ENCODE data around the gene ZIC1. TPM values are rescaled to one million over a fixed set of nuclear protein-coding genes. Genes with fewer than 3 reads are reported as not detected.

Gene ZIC1
- total RNA-seq, 5 donors from 2014 or later (not counting 1 experiment from before 2014, with no cell fraction given), result not detected

- no peaks in the 10 kb centered on the region for H3K9me3 ChIP-seq
- no peaks in the 10 kb centered on the region for H3K36me3 Mint-ChIP-seq
- DNase-seq, result no peak
- H3K27ac Mint-ChIP-seq, result no peak overlapping the region
- H3K27me3 ChIP-seq (replicated peaks in 1 of 2; ENCODE audit: control insufficient read depth in 2 of 2, extremely low read depth in 1 of 2, insufficient read depth in 2 of 2, low read length in 1 of 2), result peaks cover 35 to 52% of the 10 kb centered on the region in 2 experiments
- H3K4me1 Mint-ChIP-seq, result peaks cover 0 to 2% (median 2%) of the 10 kb centered on the region in 3 donors
- peaks cover 0 to 4% of the 10 kb centered on the region in 2 experiments for H3K4me1 ChIP-seq (ENCODE audit: control insufficient read depth in 1 of 2, extremely low read depth in 1 of 2, insufficient read depth in 2 of 2, low read length in 2 of 2)
- ChIA-PET CTCF (no interaction called here), POLR2A (no interaction called here)
- H3K4me3 ChIP-seq (ENCODE audit: control insufficient read depth in 1 of 2, extremely low read depth in 1 of 2, low read length in 1 of 2), result no peak overlapping the region
- peaks cover 0 to 4% (median 0%) of the 10 kb centered on the region in 3 donors for H3K9me3 Mint-ChIP-seq
- H3K27me3 Mint-ChIP-seq, result peaks cover 43 to 53% of the 10 kb centered on the region in 2 donors
- H3K36me3 ChIP-seq (ENCODE audit: control insufficient read depth in 2 of 2, extremely low read depth in 1 of 2, insufficient read depth in 1 of 2, low read length in 1 of 2), result no peaks in the 10 kb centered on the region
- no peak for ATAC-seq (replicated peaks in 1 of 4)
- H3K4me3 Mint-ChIP-seq, result no peak overlapping the region
- H3K27ac ChIP-seq (ENCODE audit: low read length), result no peak overlapping the region
- 11% methylated on average over 22 of the region's 33 CpGs for WGBS (ENCODE audit: insufficient coverage)
These were observed 14.8 kb downstream of the ZIC1 start for GRCh38 chr3:147423798-147424580.

GRCh38 chr3:147424581-147425387 lies 15.6 kb downstream of the ZIC1 start:
- CTCF ChIA-PET, result no interaction called here
- Histone ChIP-seq H3K27ac (ENCODE audit: low read length) (no peak overlapping the region), H3K4me3 (ENCODE audit: control insufficient read depth in 1 of 2, extremely low read depth in 1 of 2, low read length in 1 of 2) (no peak overlapping the region), H3K27me3 (replicated peaks in 1 of 2; ENCODE audit: control insufficient read depth in 2 of 2, extremely low read depth in 1 of 2, insufficient read depth in 2 of 2, low read length in 1 of 2) (peaks cover 33 to 45% of the 10 kb centered on the region in 2 experiments), H3K4me1 (ENCODE audit: control insufficient read depth in 1 of 2, extremely low read depth in 1 of 2, insufficient read depth in 2 of 2, low read length in 2 of 2) (no peaks in the 10 kb centered on the region), H3K36me3 (ENCODE audit: control insufficient read depth in 2 of 2, extremely low read depth in 1 of 2, insufficient read depth in 1 of 2, low read length in 1 of 2) (no peaks in the 10 kb centered on the region), H3K9me3 (no peaks in the 10 kb centered on the region)
- H3K27ac Mint-ChIP-seq, result no peak overlapping the region
- peaks cover 40 to 47% of the 10 kb centered on the region in 2 donors for H3K27me3 Mint-ChIP-seq
- no CpG with 5 or more reads among the region's 14 CpGs for whole genome bisulfite sequencing (ENCODE audit: insufficient coverage)
- no peak for DNase-seq
- no peaks in the 10 kb centered on the region for H3K4me1 Mint-ChIP-seq
- no peaks in the 10 kb centered on the region for H3K36me3 Mint-ChIP-seq
- peaks cover 0 to 4% (median 0%) of the 10 kb centered on the region in 3 donors for H3K9me3 Mint-ChIP-seq
- ATAC-seq (replicated peaks in 1 of 4), result no peak
- no peak overlapping the region for H3K4me3 Mint-ChIP-seq
- POLR2A ChIA-PET, result interaction anchor here in 1 of 2 donors (0.6 kb wide), 1 partner anchor 601 kb away, joined by 5 read pairs; no protein-coding TSS in a partner anchor

- H3K4me3 Mint-ChIP-seq, result no peak overlapping the region
- Histone ChIP-seq H3K27me3 (replicated peaks in 1 of 2; ENCODE audit: control insufficient read depth in 2 of 2, extremely low read depth in 1 of 2, insufficient read depth in 2 of 2, low read length in 1 of 2) (peaks cover 31 to 38% of the 10 kb centered on the region in 2 experiments), H3K4me3 (ENCODE audit: control insufficient read depth in 1 of 2, extremely low read depth in 1 of 2, low read length in 1 of 2) (no peak overlapping the region), H3K9me3 (no peaks in the 10 kb centered on the region), H3K4me1 (ENCODE audit: control insufficient read depth in 1 of 2, extremely low read depth in 1 of 2, insufficient read depth in 2 of 2, low read length in 2 of 2) (no peaks in the 10 kb centered on the region), H3K27ac (ENCODE audit: low read length) (no peak overlapping the region), H3K36me3 (ENCODE audit: control insufficient read depth in 2 of 2, extremely low read depth in 1 of 2, insufficient read depth in 1 of 2, low read length in 1 of 2) (no peaks in the 10 kb centered on the region)
- ATAC-seq (replicated peaks in 1 of 4) (no peak), DNase-seq (no peak)
- H3K4me1 Mint-ChIP-seq, result no peaks in the 10 kb centered on the region
- CTCF ChIA-PET, result no interaction called here
- H3K27ac Mint-ChIP-seq, result no peak overlapping the region
- peaks cover 34 to 40% of the 10 kb centered on the region in 2 donors for H3K27me3 Mint-ChIP-seq
- POLR2A ChIA-PET, result interaction anchor here in 1 of 2 donors (0.6 kb wide), 1 partner anchor 602 kb away, joined by 5 read pairs; no protein-coding TSS in a partner anchor
- WGBS (ENCODE audit: insufficient coverage), result no CpG with 5 or more reads among the region's 1 CpG
- peaks cover 0 to 4% (median 0%) of the 10 kb centered on the region in 3 donors for H3K9me3 Mint-ChIP-seq
- no peaks in the 10 kb centered on the region for H3K36me3 Mint-ChIP-seq
These were observed 16.3 kb downstream of the ZIC1 start for GRCh38 chr3:147425388-147425850.

- no peaks in the 10 kb centered on the region for H3K36me3 ChIP-seq (ENCODE audit: control insufficient read depth in 2 of 2, extremely low read depth in 1 of 2, insufficient read depth in 1 of 2, low read length in 1 of 2)
- Mint-ChIP-seq H3K27ac (no peak overlapping the region), H3K4me3 (no peak overlapping the region), H3K27me3 (peaks cover 26 to 29% of the 10 kb centered on the region in 2 donors), H3K9me3 (peaks cover 0 to 4% (median 0%) of the 10 kb centered on the region in 3 donors), H3K36me3 (no peaks in the 10 kb centered on the region), H3K4me1 (no peaks in the 10 kb centered on the region)
- DNase-seq, result no peak
- no peaks in the 10 kb centered on the region for H3K4me1 ChIP-seq (ENCODE audit: control insufficient read depth in 1 of 2, extremely low read depth in 1 of 2, insufficient read depth in 2 of 2, low read length in 2 of 2)
- no peak overlapping the region for H3K27ac ChIP-seq (ENCODE audit: low read length)
- POLR2A ChIA-PET, result no interaction called here
- no CpG with 5 or more reads among the region's 2 CpGs for WGBS (ENCODE audit: insufficient coverage)
- no peak overlapping the region for H3K4me3 ChIP-seq (ENCODE audit: control insufficient read depth in 1 of 2, extremely low read depth in 1 of 2, low read length in 1 of 2)
- ATAC-seq (replicated peaks in 1 of 4), result no peak
- no peaks in the 10 kb centered on the region for H3K9me3 ChIP-seq
- CTCF ChIA-PET, result no interaction called here
- H3K27me3 ChIP-seq (replicated peaks in 1 of 2; ENCODE audit: control insufficient read depth in 2 of 2, extremely low read depth in 1 of 2, insufficient read depth in 2 of 2, low read length in 1 of 2), result peaks cover 25 to 29% of the 10 kb centered on the region in 2 experiments
These were observed 17.8 kb downstream of the ZIC1 start for GRCh38 chr3:147426931-147427330.

GRCh38 chr3:147427746-147428145 lies 18.6 kb downstream of the ZIC1 start:
- POLR2A ChIA-PET, result no interaction called here
- no peak overlapping the region for H3K27ac ChIP-seq (ENCODE audit: low read length)
- Mint-ChIP-seq H3K9me3 (peaks cover 0 to 2% (median 0%) of the 10 kb centered on the region in 3 donors), H3K27ac (no peak overlapping the region), H3K4me1 (no peaks in the 10 kb centered on the region), H3K4me3 (no peak overlapping the region), H3K27me3 (peaks cover 18 to 20% of the 10 kb centered on the region in 2 donors), H3K36me3 (no peaks in the 10 kb centered on the region)
- CTCF ChIA-PET, result no interaction called here
- no peaks in the 10 kb centered on the region for H3K36me3 ChIP-seq (ENCODE audit: control insufficient read depth in 2 of 2, extremely low read depth in 1 of 2, insufficient read depth in 1 of 2, low read length in 1 of 2)
- H3K4me3 ChIP-seq (ENCODE audit: control insufficient read depth in 1 of 2, extremely low read depth in 1 of 2, low read length in 1 of 2), result no peak overlapping the region
- no peaks in the 10 kb centered on the region for H3K4me1 ChIP-seq (ENCODE audit: control insufficient read depth in 1 of 2, extremely low read depth in 1 of 2, insufficient read depth in 2 of 2, low read length in 2 of 2)
- 69% methylated on average over 3 of the region's 3 CpGs for WGBS (ENCODE audit: insufficient coverage)
- ATAC-seq (replicated peaks in 1 of 4) (no peak), DNase-seq (no peak)
- peaks cover 20 to 23% of the 10 kb centered on the region in 2 experiments for H3K27me3 ChIP-seq (replicated peaks in 1 of 2; ENCODE audit: control insufficient read depth in 2 of 2, extremely low read depth in 1 of 2, insufficient read depth in 2 of 2, low read length in 1 of 2)
- no peaks in the 10 kb centered on the region for H3K9me3 ChIP-seq

GRCh38 chr3:147428326-147428725 lies 19.2 kb downstream of the ZIC1 start:
- Histone ChIP-seq H3K27ac (ENCODE audit: low read length) (no peak overlapping the region), H3K36me3 (ENCODE audit: control insufficient read depth in 2 of 2, extremely low read depth in 1 of 2, insufficient read depth in 1 of 2, low read length in 1 of 2) (no peaks in the 10 kb centered on the region), H3K9me3 (no peaks in the 10 kb centered on the region), H3K4me1 (ENCODE audit: control insufficient read depth in 1 of 2, extremely low read depth in 1 of 2, insufficient read depth in 2 of 2, low read length in 2 of 2) (no peaks in the 10 kb centered on the region), H3K4me3 (ENCODE audit: control insufficient read depth in 1 of 2, extremely low read depth in 1 of 2, low read length in 1 of 2) (no peak overlapping the region), H3K27me3 (replicated peaks in 1 of 2; ENCODE audit: control insufficient read depth in 2 of 2, extremely low read depth in 1 of 2, insufficient read depth in 2 of 2, low read length in 1 of 2) (peaks cover 14 to 19% of the 10 kb centered on the region in 2 experiments)
- H3K27ac Mint-ChIP-seq, result no peak overlapping the region
- WGBS (ENCODE audit: insufficient coverage), result no CpG with 5 or more reads among the region's 1 CpG
- ChIA-PET POLR2A (no interaction called here), CTCF (no interaction called here)
- no peaks in the 10 kb centered on the region for H3K4me1 Mint-ChIP-seq
- ATAC-seq (replicated peaks in 1 of 4) (no peak), DNase-seq (no peak)
- peaks cover 0 to 4% (median 0%) of the 10 kb centered on the region in 3 donors for H3K9me3 Mint-ChIP-seq
- H3K36me3 Mint-ChIP-seq, result no peaks in the 10 kb centered on the region
- peaks cover 14 to 15% of the 10 kb centered on the region in 2 donors for H3K27me3 Mint-ChIP-seq
- H3K4me3 Mint-ChIP-seq, result no peak overlapping the region

Measured in T-cell (primary cell).